Stimulated activated effector memory CD8-positive, alpha-beta T cell treated with anti-CD3 and anti-CD28 coated beads, Interleukin-12 subunit alpha, Interleukin-12 subunit beta, amount 100 ng/mL, for 72 hours (primary cell): Measurements from ENCODE around the gene RPS25.
"Not testable (repeated sequence)": the region's sequence is repeated elsewhere in the genome, so short reads cannot be mapped to it uniquely, and the experiment has no call there.

Experiments used
- ATAC-seq: fragments of 150-1000 bp; cut with Tn5 transposase; 2 replicates; pipeline ENCODE4 v1.10.0; 2021
- DNase-seq, 2 donors: peaks; one replicate each; pipeline ENCODE4 v3.0.0; 2021 to 2022; ENCODE audit warnings: low spot score in 2 of 2
- H3K27ac Mint-ChIP-seq: one replicate; pipeline ENCODE4 v1.8.0; 2022; ENCODE audit warnings: mild to moderate bottlenecking, mixed read lengths
- H3K36me3 Mint-ChIP-seq: one replicate; pipeline ENCODE4 v1.8.0; 2022; ENCODE audit warnings: mild to moderate bottlenecking, mixed read lengths
- H3K4me1 Mint-ChIP-seq: one replicate; pipeline ENCODE4 v1.8.0; 2022; ENCODE audit warnings: mixed read lengths
- H3K4me3 Mint-ChIP-seq: one replicate; pipeline ENCODE4 v1.8.0; 2022; ENCODE audit warnings: mild to moderate bottlenecking, mixed read lengths
- H3K9me3 Mint-ChIP-seq: one replicate; pipeline ENCODE4 v1.8.0; 2022; ENCODE audit warnings: mixed read lengths

The RPS25 gene

GRCh38 chr11:118975771-118976709, 42.1 kb downstream of the RPS25 start:
- DNase-seq (no peak), ATAC-seq (no peak)
- H3K36me3 Mint-ChIP-seq: no peaks in the 10 kb centered on the region
- H3K4me1 Mint-ChIP-seq: no peaks in the 10 kb centered on the region
- H3K27ac Mint-ChIP-seq: no peak overlapping the region
- H3K9me3 Mint-ChIP-seq: no peaks in the 10 kb centered on the region
- H3K4me3 Mint-ChIP-seq: no peak overlapping the region

- no peak for ATAC-seq
- Mint-ChIP-seq H3K36me3 (no peaks in the 10 kb centered on the region), H3K27ac (no peak overlapping the region), H3K9me3 (no peaks in the 10 kb centered on the region), H3K4me3 (no peak overlapping the region), H3K4me1 (no peaks in the 10 kb centered on the region)
- DNase-seq: no peak
These were observed 44.2 kb downstream of the RPS25 start for GRCh38 chr11:118973985-118974384.

- DNase-seq: no peak
- no peaks in the 10 kb centered on the region for H3K4me1 Mint-ChIP-seq
- H3K4me3 Mint-ChIP-seq: no peak within 1 kb of the TSS
- no peaks in the 10 kb centered on the region for H3K9me3 Mint-ChIP-seq
- no peak for ATAC-seq
- H3K27ac Mint-ChIP-seq: no peak within 1 kb of the TSS
- H3K36me3 Mint-ChIP-seq: no peaks in the 10 kb centered on the region
These were observed 46.5 kb downstream of the RPS25 start, which contains the start of gene FOXR1 for GRCh38 chr11:118971646-118972045. Gene FOXR1 (plus strand): TSS chr11:118971761. CDS start chr11:118971932, 171 bp downstream.

- H3K9me3 Mint-ChIP-seq, ATAC-seq, H3K4me3 Mint-ChIP-seq, H3K27ac Mint-ChIP-seq, DNase-seq, H3K36me3 Mint-ChIP-seq, H3K4me1 Mint-ChIP-seq: not testable (repeated sequence)
These were observed 48.6 kb downstream of the RPS25 start for GRCh38 chr11:118969508-118969907.
